ENCODE results near the gene DGCR2. TPM values are rescaled to one million over a fixed set of nuclear protein-coding genes. Genes with fewer than 3 reads are reported as not detected.

DGCR2 gene
- total and polyA plus RNA-seq, 2 of the 4 experiments (the other 2 are of a cell fraction) = 17.2 to 35.4 TPM

DNA sequence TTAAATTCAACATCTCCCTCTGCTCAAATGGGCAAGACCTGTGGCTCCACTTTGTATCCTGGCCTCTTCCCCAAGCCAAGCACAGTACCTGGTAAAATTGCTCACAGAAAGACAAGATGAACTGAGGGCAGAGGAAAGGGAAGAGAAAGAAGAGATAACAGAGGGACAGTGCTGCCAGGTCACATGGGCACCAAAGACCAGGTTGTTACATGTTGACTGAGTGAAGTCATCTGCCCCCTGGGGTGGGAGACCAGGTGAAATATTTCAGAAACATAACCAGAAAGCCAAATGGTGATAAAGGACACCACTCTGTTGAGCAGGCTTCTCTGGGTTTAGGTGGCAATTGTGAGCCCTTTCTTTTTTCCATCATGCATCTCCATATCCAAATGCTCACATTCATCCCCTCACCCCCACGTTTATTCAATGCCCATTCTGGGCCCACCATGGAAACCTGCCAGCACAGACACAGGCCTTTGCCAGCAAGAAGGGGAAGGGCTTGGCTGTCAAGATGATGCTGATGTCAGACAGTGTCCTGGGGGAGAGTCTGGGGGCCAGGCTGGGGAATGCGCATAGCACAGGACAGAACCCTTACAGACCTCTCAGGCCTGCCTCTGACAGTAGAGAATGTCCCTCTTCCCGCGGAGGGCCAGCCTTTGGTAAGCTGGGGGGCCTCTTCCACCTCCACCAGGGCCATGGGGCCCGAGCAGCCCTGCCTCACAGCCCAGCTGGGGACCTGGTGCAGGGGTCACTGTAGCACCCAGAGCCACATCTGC, 51.6 kb downstream of the DGCR2 start:
- no peak overlapping the region for H2AFZ ChIP-seq (replicated peaks; ENCODE audit: low read length, poor library complexity)
- no peak overlapping the region for H2AK9ac ChIP-seq (replicated peaks; ENCODE audit: low read depth, low read length, poor library complexity)
- ATAC-seq (ENCODE audit: low read depth) = no peak
- ChIA-PET CTCF (no interaction called here), POLR2A (ENCODE audit: unreplicated experiment) (no interaction called here)
- no peak overlapping the region for H4K5ac ChIP-seq (ENCODE audit: low read depth, low read length)
- H3K9ac ChIP-seq (ENCODE audit: low read depth, low read length) = no peak overlapping the region
- no peak overlapping the region for H3K4me3 ChIP-seq (ENCODE audit: insufficient read depth, low read depth, low read length)
- BruUV-seq (replicated peaks) = no TSS peak
- no peaks in the 10 kb centered on the region for H3K9me3 ChIP-seq (ENCODE audit: control insufficient read depth, insufficient read depth, low read length)
- no peak overlapping the region for H3K27ac ChIP-seq (ENCODE audit: insufficient read depth, low read length)
- H4K91ac ChIP-seq (ENCODE audit: insufficient read depth, low read depth, low read length) = no peak overlapping the region
- in situ Hi-C loops (cut with MboI; ENCODE audit: low sequenced_read_pairs) (no loop called here), dilution Hi-C loops (cut with HindIII; ENCODE audit: low sequenced_read_pairs, unreplicated experiment) (no loop called here), intact Hi-C loops (cut with micrococcal nuclease) (no loop called here)
- WGBS, 2 experiments (ENCODE audit: extremely low coverage in 2 of 2, insufficient read length in 1 of 2) = no CpG with 5 or more reads among the region's 5 CpGs
- peaks cover 20% of the 10 kb centered on the region for H4K20me1 ChIP-seq (ENCODE audit: insufficient read depth, low read length)
- no peak overlapping the region for H2AK5ac ChIP-seq (ENCODE audit: low read depth, low read length)
- H3K4me1 ChIP-seq (ENCODE audit: control insufficient read depth, insufficient read depth, low read length) = peaks cover 6% of the 10 kb centered on the region
- H2BK15ac ChIP-seq (ENCODE audit: low read depth, low read length) = no peak overlapping the region
- no peak overlapping the region for H2BK120ac ChIP-seq (ENCODE audit: low read depth, low read length)
- no peak overlapping the region for H3K4ac ChIP-seq (ENCODE audit: low read depth, low read length)
- H3K9me1 ChIP-seq (ENCODE audit: insufficient read depth, low read length) = peaks cover 3% of the 10 kb centered on the region
- peaks cover 6 to 18% of the 10 kb centered on the region in 2 experiments; a peak in 3 of 4 replicates for H3K79me1 ChIP-seq (ENCODE audit: low read depth in 1 of 2, low read length in 2 of 2)
- H3K56ac ChIP-seq (ENCODE audit: extremely low read depth, insufficient read depth, low read length) = no peak overlapping the region
- H3K27me3 ChIP-seq (ENCODE audit: control insufficient read depth, insufficient read depth, low read length) = no peaks in the 10 kb centered on the region
- no peak overlapping the region for H2BK5ac ChIP-seq (ENCODE audit: low read depth, low read length, poor library complexity, severe bottlenecking)
- H4K8ac ChIP-seq (ENCODE audit: low read depth in 2 of 2, low read length in 2 of 2) = no peak overlapping the region
- DNase-seq = no peak
- H3K23ac ChIP-seq (ENCODE audit: low read depth, low read length) = no peak overlapping the region
- no peak overlapping the region for H3K4me2 ChIP-seq (ENCODE audit: low read depth, low read length)
- H3K36me3 ChIP-seq (ENCODE audit: control insufficient read depth, insufficient read depth, low read length) = peaks cover 20% of the 10 kb centered on the region
- no peak overlapping the region for H3K14ac ChIP-seq (replicated peaks; ENCODE audit: low read depth, low read length)
- H3K18ac ChIP-seq (ENCODE audit: low read depth, low read length) = no peak overlapping the region
- H2BK20ac ChIP-seq (ENCODE audit: low read depth, low read length) = no peak overlapping the region
- no peak for TF ChIP-seq SMC3 (IDR thresholded peaks at IDR 0.05; ENCODE audit: low read depth, low read length)
- TF ChIP-seq RCOR1 (IDR thresholded peaks at IDR 0.05; ENCODE audit: insufficient replicate concordance, low read length) = no peak
- TF ChIP-seq, protein P1, sequence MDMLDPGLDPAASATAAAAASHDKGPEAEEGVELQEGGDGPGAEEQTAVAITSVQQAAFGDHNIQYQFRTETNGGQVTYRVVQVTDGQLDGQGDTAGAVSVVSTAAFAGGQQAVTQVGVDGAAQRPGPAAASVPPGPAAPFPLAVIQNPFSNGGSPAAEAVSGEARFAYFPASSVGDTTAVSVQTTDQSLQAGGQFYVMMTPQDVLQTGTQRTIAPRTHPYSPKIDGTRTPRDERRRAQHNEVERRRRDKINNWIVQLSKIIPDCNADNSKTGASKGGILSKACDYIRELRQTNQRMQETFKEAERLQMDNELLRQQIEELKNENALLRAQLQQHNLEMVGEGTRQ (IDR thresholded peaks at IDR 0.05; ENCODE audit: low read depth, low read length) = no peak
- no peak for TF ChIP-seq NFE2L2 (IDR thresholded peaks at IDR 0.05; ENCODE audit: low read depth, low read length)
- TF ChIP-seq RFX5 (IDR thresholded peaks at IDR 0.05; ENCODE audit: low read depth, low read length) = no peak
- no peak for TF ChIP-seq MAZ (IDR thresholded peaks at IDR 0.05; ENCODE audit: borderline replicate concordance, low read depth, low read length)
- no peak for TF ChIP-seq RAD21 (IDR thresholded peaks at IDR 0.05; ENCODE audit: low read length)
- TF ChIP-seq CEBPB (IDR thresholded peaks at IDR 0.05; ENCODE audit: low read depth, low read length) = no peak
- TF ChIP-seq FOS (IDR thresholded peaks at IDR 0.05; ENCODE audit: low read depth, low read length) = no peak
- TF ChIP-seq, protein P2, sequence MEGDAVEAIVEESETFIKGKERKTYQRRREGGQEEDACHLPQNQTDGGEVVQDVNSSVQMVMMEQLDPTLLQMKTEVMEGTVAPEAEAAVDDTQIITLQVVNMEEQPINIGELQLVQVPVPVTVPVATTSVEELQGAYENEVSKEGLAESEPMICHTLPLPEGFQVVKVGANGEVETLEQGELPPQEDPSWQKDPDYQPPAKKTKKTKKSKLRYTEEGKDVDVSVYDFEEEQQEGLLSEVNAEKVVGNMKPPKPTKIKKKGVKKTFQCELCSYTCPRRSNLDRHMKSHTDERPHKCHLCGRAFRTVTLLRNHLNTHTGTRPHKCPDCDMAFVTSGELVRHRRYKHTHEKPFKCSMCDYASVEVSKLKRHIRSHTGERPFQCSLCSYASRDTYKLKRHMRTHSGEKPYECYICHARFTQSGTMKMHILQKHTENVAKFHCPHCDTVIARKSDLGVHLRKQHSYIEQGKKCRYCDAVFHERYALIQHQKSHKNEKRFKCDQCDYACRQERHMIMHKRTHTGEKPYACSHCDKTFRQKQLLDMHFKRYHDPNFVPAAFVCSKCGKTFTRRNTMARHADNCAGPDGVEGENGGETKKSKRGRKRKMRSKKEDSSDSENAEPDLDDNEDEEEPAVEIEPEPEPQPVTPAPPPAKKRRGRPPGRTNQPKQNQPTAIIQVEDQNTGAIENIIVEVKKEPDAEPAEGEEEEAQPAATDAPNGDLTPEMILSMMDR (conservative IDR thresholded peaks at IDR 0.05; ENCODE audit: low read depth, low read length) = no peak
- no peak for TF ChIP-seq CHD1 (IDR thresholded peaks at IDR 0.05; ENCODE audit: low read depth, low read length)

All from IMR-90 (cell line).